Smooth muscle cell of the brain vasculature (primary cell): Measurements from ENCODE around the gene KTN1.

ENCODE experiments used
- DNase-seq: peaks from one replicate; pipeline ENCODE4 v3.0.0-alpha.2; 2012; ENCODE audit warnings: low read depth, low spot score

Gene KTN1, protein sequence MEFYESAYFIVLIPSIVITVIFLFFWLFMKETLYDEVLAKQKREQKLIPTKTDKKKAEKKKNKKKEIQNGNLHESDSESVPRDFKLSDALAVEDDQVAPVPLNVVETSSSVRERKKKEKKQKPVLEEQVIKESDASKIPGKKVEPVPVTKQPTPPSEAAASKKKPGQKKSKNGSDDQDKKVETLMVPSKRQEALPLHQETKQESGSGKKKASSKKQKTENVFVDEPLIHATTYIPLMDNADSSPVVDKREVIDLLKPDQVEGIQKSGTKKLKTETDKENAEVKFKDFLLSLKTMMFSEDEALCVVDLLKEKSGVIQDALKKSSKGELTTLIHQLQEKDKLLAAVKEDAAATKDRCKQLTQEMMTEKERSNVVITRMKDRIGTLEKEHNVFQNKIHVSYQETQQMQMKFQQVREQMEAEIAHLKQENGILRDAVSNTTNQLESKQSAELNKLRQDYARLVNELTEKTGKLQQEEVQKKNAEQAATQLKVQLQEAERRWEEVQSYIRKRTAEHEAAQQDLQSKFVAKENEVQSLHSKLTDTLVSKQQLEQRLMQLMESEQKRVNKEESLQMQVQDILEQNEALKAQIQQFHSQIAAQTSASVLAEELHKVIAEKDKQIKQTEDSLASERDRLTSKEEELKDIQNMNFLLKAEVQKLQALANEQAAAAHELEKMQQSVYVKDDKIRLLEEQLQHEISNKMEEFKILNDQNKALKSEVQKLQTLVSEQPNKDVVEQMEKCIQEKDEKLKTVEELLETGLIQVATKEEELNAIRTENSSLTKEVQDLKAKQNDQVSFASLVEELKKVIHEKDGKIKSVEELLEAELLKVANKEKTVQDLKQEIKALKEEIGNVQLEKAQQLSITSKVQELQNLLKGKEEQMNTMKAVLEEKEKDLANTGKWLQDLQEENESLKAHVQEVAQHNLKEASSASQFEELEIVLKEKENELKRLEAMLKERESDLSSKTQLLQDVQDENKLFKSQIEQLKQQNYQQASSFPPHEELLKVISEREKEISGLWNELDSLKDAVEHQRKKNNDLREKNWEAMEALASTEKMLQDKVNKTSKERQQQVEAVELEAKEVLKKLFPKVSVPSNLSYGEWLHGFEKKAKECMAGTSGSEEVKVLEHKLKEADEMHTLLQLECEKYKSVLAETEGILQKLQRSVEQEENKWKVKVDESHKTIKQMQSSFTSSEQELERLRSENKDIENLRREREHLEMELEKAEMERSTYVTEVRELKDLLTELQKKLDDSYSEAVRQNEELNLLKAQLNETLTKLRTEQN (N-terminal part only)

DNA sequence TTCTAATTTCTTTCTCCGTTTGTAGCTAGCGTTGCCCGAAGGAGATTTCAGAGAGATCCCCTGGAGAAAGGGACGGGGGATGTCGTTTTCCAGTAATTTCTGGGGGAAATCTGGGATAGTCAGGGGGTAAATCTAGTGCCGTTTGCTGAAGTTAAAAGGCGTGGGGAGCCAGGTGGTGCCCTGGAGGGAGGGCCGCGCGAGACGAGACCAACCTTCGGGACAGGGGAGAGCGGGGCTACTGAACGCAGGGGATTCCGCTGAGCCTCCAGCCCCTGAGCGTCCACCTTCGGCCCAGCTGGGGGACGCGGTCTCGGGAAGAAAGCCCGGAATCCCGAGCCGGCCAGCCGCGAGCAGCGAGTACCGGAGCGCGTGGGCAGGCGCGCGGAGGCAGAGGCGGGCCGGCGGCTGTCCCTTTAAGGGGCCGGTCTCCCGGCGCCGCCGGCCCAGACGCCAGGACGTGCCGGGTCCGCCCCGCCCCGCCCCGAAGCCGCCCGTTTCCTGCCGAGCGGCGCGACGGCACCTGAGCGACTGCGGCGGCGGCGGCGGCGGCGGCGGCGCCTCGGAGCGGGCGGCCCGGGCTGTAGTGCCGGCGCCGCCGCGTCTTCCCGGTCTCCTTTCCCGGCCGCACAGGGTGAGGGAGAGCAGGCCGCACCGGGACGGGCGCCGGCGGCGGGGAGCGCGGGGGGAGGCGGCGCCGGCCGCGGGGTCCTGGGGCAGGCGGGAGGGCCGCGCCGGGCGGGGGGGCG is at the start of gene KTN1:
Gene KTN1, plus strand, starts transcription at position 484 of the 746 bp plus-strand sequence. CDS start 31,842 bp downstream, outside the sequence.
- DNase-seq, result no peak

DNA sequence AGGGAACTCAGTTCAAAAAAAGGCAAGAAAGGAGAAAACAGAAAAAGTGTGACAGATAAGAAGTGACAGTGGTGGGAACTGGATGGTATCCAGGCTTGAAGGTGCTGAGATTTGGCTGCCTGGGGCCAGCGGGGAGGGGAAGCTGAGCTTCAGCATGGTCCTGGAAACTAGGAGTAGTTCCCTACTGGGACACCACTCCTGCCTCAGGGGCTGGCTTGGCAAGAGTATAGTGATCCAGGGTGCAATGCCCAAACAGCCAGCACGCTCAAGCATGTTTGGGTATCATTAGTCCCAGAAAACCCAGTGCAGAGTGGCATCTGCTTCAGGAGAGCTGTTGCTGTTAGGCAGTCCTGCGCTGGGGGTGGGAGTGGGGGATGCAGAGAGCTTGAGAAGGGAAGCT is 49.5 kb upstream of the KTN1 start:
- no peak for DNase-seq

DNA sequence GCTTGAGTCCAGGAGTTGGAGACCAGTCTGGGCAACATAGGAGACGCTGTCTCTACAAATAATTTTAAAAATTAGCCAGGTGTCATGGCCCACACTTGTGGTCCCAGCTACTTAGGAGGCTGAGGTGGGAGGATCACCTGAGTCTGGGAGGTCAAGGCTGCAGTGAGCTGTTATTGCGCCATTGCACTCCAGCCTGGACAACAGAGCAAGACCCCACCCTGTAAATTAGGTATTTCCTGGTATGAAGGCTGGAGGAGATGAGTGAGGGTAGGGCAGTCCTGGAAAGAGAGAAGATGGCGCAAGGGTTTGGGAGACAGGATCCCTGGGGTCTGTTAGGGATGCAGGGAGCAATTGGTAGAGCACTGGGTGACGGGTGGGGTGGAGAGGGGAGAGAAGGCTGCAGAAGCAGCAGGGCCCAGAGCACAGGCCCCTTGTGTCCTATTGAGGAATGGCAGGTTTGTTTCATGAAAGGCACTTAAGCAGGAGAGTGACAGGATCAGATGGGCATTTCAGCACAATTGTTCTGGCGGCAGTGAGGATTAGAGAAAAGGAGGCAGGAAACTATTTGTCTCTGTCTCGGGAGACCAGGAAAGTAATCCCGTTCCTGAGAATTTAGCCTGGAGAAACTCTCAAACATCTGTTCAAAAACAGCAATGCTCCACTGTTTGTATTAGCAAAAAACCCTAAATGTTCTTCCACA is 47.2 kb upstream of the KTN1 start:
- DNase-seq, result no peak

DNA sequence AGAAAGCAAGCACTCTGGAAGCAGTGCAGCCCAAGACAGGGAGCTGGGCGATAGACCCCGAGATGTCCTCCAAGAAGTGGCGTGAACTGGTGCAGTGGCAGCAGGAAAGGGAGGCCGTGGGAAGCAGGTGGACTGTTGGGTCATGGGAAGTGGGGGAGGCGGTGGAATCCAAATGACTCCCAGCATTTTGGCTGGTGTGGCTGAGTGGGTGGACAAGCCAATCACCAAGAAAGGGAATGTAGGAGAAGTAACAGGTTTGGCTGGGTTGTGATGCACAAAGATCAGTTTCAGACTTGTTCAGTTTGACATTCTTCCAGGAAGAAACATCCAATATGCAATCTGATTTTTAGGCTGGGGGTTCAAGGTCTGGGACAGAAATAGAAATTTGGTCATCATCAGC is 46.0 kb upstream of the KTN1 start:
- no peak for DNase-seq

DNA sequence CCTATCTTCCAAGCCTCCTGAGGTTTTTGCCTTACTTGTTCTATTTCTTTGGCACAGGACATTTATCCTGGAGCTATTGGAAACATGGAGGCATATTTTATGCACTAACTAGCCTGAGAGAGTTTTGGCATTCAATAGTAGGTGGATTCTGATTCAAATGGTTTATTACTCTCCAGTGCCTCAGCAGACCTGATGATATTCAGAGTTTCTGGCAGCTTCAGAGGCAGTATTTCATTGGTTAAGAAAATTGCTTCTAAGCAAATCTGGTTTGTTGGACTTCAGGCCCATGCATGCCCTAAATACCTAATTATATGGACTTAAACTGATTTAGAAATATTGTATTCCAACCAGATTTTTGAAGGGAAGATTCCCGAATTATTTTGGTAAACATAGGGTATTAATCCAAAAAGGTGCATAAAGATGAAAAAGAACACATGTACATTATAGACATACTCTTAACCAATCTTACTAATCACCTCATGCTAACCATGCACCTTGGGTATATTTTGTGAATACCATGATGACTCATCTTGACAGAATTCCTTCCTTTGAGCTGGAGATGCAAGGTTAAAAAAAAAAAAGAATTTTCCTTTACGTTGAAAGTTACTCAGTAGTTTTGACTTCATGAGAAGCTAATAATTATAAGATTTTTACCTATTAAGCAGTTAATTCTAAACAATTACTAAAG is 44.3 kb upstream of the KTN1 start:
- no peak for DNase-seq

DNA sequence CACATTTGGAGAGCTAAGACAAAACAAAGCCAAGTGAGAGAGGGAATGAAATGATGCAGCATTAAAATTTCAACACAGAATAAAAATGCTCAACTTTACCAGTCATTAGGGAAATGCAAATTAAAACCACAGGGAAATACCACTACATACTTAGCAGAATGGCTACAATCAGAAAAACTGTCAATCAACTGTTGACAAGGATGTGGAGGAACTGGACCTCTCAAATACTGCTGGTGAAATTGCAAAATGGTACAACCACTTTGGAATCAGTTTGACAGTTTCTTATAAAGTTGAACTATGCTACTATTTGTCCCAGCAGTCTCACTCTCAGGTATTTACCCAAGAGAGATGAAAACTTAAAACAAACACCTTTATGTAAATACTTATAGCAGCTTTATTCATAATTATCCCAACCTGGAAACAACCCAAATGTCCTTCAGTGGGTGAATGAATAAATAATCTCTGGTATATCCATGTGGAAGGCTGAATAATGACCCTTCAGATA is 43.8 kb upstream of the KTN1 start:
- no peak for DNase-seq

DNA sequence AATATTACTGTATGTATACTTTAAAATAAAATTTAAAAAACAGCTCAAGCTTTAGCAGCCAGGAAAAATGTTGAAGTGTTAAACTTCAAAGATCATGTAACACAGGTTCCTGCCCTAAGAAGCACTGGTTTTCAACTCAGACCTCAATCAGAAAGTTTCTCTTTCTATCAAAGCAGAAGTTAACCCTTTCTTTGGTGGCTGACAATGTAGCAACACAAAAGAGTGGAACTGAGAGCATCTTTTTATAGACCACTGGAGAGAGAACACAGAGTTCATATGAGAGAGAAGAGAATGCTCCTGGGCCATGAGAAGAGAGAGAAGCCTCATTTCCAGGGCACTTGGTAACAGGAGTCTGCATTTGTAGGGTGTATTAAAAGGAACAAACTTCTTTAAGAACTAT is 42.2 kb upstream of the KTN1 start:
- DNase-seq, result no peak

DNA sequence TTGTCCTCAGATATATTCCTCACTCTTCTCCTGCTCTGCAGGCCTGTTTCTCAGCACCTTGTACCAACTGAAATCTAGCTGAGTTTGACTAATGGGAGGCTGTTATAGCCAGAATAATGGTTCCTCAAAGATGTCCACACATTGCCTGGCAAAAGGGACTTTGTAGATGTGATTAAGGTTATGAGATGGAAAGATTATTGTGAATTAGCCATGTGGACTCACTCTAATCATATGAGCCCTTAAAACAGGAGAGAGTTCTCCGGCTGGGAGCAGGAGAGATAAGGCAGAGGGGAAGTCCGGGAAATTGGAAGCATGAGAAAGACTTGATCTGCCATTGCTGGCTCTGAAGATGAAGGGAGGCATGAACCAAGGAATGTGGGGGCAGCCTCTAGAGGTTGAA is 40.0 kb upstream of the KTN1 start:
- DNase-seq, result no peak

DNA sequence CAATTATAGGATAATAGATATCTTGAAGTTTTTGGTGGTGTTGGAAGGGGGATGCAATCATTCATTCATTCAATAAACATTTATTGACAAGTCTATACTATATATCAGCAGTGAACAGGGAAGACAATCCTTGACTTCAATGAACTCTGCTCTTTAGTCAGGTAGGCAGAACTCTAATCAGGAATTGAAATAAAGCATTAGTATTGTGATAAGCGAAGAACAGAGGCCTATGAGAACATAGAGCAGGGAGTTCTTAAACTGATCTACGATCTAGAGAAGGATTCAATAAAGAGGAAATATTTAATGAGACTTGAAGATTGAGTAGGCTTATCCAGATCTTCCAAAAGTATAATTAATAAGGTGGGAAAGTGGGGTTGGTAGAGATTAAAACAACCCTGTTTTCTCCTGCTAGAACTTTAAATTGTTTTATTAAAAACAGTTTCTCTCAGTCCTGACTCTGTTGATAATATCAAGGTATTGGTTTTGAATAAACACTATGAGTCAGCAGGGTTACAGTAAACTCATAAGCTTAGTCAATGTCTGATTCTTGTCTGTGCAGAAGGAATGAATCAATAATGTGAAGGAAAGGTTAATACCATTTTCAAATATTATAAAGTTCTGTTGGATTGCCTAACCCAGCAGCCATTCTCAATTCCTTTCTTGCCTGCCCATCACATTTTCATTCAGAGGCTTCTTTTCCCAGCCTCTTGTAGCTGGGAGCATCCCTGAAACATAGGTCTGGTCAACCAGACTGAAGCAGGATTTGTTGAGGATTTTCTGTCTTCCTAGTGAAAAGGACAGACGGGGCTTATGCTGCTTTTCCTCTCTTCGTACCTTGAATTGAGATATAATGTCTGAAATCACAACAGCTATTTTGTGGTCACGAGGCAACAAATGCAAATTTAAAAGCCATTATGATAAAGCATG is 38.9 kb upstream of the KTN1 start:
- DNase-seq, result no peak

DNA sequence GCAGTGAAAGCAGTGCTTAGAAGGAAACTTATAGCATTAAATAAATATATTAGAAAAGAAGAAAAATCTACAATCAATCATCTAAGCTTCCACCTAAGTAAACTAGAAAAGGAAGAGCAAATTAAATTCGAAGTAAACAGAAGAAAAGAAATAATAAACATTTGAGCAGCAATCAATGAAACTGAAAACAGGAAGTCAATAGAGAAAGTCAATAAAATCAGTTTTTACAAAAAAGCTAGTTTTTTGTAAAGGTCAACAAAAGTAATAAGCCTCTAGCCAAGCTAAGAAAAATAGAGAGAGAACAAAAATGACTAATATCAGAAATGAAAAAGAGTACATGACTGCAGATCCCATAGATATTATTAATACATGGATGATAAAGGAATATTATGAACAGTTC is 34.2 kb upstream of the KTN1 start:
- DNase-seq, result no peak

DNA sequence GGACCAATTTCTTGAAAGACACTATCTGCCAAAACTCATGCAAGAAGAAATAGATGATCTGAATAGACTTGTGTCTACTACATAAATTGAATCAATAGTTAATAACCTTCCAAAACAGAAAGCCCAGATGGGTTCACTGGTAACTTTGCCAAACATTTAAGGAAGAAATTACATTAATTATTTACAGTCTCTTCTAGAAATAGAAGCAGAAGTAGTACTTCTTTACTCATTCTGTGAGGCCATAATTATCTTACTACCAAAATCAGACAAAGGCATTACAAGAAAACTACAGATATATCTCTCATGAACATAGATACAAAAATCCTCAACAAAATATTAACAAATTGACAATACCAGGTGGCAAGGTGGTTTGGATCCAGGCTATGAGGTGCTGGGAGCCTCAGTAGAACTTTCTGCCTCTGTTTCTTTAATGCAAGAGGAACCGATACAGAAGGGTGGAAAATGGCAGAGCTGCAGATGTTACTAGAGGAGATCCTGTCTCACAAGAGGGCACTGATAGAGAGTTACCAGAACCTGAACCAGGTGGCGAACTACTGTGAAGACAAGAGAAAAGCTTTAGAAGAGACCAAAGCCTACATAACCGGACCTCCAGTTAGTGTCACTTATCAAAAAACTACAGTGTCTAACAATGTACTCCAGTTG is 33.7 kb upstream of the KTN1 start:
- no peak for DNase-seq

DNA sequence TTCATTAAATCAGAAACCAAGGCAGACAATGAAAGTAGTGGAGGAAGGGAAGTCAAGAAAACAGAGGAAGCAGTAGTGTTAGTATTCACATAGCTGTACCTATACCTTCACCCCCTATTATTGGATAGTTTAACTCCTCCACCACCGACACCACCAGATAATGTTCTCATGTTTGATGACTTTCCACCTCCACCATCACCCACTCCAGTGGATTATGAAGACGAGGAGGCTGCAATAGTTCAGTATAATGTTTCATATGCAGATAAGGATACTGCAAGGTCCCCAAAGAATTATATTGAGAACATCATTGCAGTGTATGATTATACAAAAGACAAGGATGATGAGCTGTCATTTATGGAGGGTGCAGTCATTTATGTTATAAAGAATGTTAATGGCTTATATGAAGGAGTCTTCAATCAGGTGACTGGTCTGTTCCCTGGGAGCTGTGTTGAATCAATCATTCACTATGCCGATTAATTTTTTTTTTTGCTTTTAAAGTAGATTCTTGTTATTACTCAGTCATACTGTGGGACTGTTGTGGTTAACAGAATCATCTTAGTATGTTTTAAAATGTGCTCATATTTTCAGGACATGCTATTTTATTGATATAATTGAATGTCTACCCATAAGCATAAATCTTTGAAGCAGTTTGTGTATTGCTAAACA is 32.2 kb upstream of the KTN1 start:
- no peak for DNase-seq

DNA sequence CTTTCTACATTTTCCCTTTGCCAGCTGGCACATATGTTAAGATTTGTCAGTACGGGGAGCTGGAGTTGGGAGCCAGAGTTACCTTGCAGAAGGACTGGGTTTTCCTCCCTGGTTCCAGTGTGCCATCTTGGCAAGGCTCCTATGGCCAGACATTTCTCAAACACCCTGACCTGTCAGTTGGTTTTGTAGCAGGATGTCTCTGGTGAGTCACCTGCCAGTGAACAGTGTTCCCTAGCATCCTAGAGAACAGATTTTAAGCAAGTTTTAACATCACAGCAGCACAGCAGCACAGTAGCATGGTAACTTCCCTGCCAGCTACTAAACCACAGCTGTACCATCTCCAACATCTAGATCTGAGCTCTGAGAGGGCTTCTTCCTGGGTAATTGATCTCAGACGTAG is 26.2 kb upstream of the KTN1 start:
- DNase-seq, result no peak

DNA sequence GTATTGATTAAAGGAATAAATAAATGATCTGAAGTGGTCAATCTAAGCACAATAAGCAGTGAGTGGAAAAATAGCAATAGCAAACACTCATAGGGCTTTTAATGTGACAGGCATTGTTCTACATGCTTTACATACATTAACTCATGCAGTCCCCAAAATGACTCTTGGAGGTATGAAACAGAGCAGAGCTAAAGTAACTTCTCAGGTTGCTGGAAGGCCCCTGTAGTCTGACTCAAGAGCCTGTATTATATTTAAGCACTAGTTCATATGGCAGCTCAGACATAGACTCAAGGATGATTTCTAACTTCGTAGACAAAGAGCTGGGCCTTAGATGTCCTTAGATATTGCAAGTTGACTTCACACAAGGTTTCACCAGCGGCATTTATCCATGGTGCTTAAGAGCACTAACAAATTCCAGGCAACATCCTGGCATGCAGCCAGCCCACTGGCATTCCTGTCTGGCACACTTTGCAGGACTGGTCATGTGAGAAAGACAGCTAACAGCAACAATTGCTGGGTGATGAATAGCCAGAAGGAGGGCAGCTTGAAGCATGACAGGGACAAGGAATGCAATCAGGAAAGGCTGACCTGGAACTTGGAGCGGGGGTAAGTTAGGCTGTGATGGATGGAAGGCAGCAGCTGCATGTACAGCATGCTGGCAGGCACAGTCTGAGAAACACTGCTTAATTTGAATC is 22.9 kb upstream of the KTN1 start:
- DNase-seq, result peak; percentile 57

DNA sequence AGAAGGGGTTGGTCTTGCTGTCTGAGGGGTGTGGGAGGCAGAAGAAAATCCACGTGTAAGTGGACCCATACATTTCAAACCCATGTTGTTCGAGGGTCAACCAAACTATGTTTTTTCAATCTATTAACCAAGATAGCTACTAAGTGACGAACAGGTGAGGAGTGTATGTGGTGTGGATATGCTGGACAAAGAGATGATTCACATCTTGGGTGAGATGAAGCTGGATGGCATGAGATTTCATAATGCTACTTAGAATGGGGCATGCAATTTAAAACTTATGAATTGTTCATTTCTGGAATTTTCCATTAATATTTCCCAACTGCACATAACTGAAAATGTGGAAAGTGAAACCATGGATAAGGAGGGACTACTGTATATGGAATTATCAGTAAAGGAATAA is 17.9 kb upstream of the KTN1 start:
- DNase-seq, result no peak

DNA sequence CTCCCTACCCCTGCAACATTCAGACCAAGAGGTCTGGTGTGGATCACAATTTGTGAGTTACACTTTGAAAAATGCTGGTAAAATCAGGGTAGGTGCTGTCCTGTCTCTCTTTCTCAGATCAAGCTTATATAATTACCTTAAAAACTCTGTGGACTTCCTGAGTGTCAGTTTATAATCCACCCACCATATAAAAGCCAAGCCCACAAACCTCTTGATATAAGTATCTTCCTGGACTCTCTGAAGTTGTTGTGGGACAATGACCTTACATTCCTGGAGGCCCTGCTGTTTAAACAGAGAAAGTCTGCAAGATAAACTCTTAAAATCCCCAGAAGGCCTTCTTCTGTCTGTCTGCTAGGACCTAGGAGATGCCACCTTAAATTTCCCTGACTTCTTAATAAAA is 11.4 kb upstream of the KTN1 start:
- no peak for DNase-seq
